Pericardium fibroblast (primary cell): ENCODE measurements around the gene DBF4B. TPM values are rescaled to one million over a fixed set of nuclear protein-coding genes. Genes with fewer than 3 reads are reported as not detected.

Experiments
- total RNA-seq: library from RNA; depleted of rRNA; stranded (reverse); fragments of >200 nt; gene quantifications from 2 replicates; pipeline ENCODE4 v1.2.3, GENCODE V29; 2015

Gene DBF4B
- total RNA-seq, result 1.0 and 1.5 TPM in 2 replicates

GRCh38 chr17:44708401-44709263, at the start of gene DBF4B:
Gene DBF4B, plus strand, starts transcription at chr17:44708665. Its CDS starts 156 bp downstream, at chr17:44708821.

GRCh38 chr17:44689477-44690217, 18.8 kb upstream of the DBF4B start, which contains the start of gene CCDC43:
Gene CCDC43, minus strand, starts transcription at chr17:44689776. Its CDS starts 23 bp downstream, at chr17:44689753.

GRCh38 chr17:44758414-44759085, 50.1 kb downstream of the DBF4B start, which contains the start of gene ADAM11:
Gene ADAM11, plus strand, starts transcription at chr17:44758988. Its CDS starts 212 bp downstream, at chr17:44759200.

Other genes starting within 250 kb of the DBF4B start
- gene GPATCH8, start 205.3 kb upstream of the DBF4B start, total RNA-seq, result 9.1 and 11.4 TPM in 2 replicates
- gene FZD2, start 151.2 kb upstream of the DBF4B start, total RNA-seq, result 19.7 and 22.8 TPM in 2 replicates
- gene MEIOC, start 52.2 kb upstream of the DBF4B start, total RNA-seq, result not detected in 2 replicates
- gene CCDC43, start 18.9 kb upstream of the DBF4B start, total RNA-seq, result 18.0 and 18.7 TPM in 2 replicates
- gene ADAM11, start 50.3 kb downstream of the DBF4B start, total RNA-seq, result 2.6 and 2.7 TPM in 2 replicates
- gene GJC1, start 121.6 kb downstream of the DBF4B start, total RNA-seq, result 4.3 and 5.3 TPM in 2 replicates
- gene HIGD1B, start 139.2 kb downstream of the DBF4B start, total RNA-seq, result not detected in 2 replicates
- gene EFTUD2, start 190.8 kb downstream of the DBF4B start, total RNA-seq, result 34.5 and 46.6 TPM in 2 replicates
- not detected in 2 replicates for gene GFAP, start 206.8 kb downstream of the DBF4B start, total RNA-seq
- 0.77 and 1.9 TPM in 2 replicates for gene KIF18B, start 239.1 kb downstream of the DBF4B start, total RNA-seq